HepG2 (cell line): ENCODE measurements around the gene CHKB. TPM values are rescaled to one million over a fixed set of nuclear protein-coding genes. Genes with fewer than 3 reads are reported as not detected.

Experiments used
- CSRNP1 ChIP-seq: sonication (generic); formaldehyde crosslinking; IDR thresholded peaks from 2 replicates; pipeline ENCODE4 v1.8.1; 2023; ENCODE audit warnings: mild to moderate bottlenecking, missing genetic modification reagents
- FOXO4 ChIP-seq: sonication (generic); formaldehyde crosslinking; conservative IDR thresholded peaks from 2 replicates; pipeline ENCODE4 v1.8.1; 2023; ENCODE audit warnings: missing genetic modification reagents
- HOXA9 ChIP-seq: sonication (generic); formaldehyde crosslinking; IDR thresholded peaks from 2 replicates; pipeline ENCODE4 v1.8.1; 2022; ENCODE audit warnings: missing genetic modification reagents, mild to moderate bottlenecking, moderate library complexity, borderline replicate concordance
- ISL2 ChIP-seq: sonication (generic); formaldehyde crosslinking; IDR thresholded peaks from 2 replicates; pipeline ENCODE4 v1.5.0; 2020; ENCODE audit warnings: missing genetic modification reagents
- MTA3 ChIP-seq: sonication (generic); formaldehyde crosslinking; IDR thresholded peaks from 2 replicates; pipeline ENCODE4 v1.4.0; 2020; ENCODE audit warnings: missing genetic modification reagents
- NFE2 ChIP-seq: sonication (generic); formaldehyde crosslinking; IDR thresholded peaks from 2 replicates; pipeline ENCODE4 v1.4.0; 2020; ENCODE audit warnings: missing genetic modification reagents
- NKX3-1 ChIP-seq: sonication (generic); formaldehyde crosslinking; IDR thresholded peaks from 2 replicates; pipeline ENCODE4 v1.5.0; 2020; ENCODE audit warnings: missing genetic modification reagents
- SNAPC4 ChIP-seq: sonication (generic); formaldehyde crosslinking; IDR thresholded peaks from 2 replicates; pipeline ENCODE4 v1.4.0; 2020; ENCODE audit warnings: mild to moderate bottlenecking, missing genetic modification reagents
- SP2 ChIP-seq: sonication (generic); formaldehyde crosslinking; IDR thresholded peaks from 2 replicates; pipeline ENCODE4 v1.5.1; 2020; ENCODE audit warnings: mild to moderate bottlenecking, missing genetic modification reagents
- SP4 ChIP-seq: sonication (generic); formaldehyde crosslinking; IDR thresholded peaks from 2 replicates; pipeline ENCODE4 v1.8.1; 2023; ENCODE audit warnings: mild to moderate bottlenecking, missing genetic modification reagents
- SPEN ChIP-seq: sonication (generic); formaldehyde crosslinking; IDR thresholded peaks from 2 replicates; pipeline ENCODE4 v1.5.1; 2020; ENCODE audit warnings: low read depth, mild to moderate bottlenecking, missing genetic modification reagents
- TAF15 ChIP-seq: fragments of 200-400 bp; formaldehyde crosslinking; IDR thresholded peaks from one replicate; pipeline ENCODE4 v1.6.1; 2018; ENCODE audit warnings: mild to moderate bottlenecking, low read depth, low read length; ENCODE audit not compliant: poor library complexity, severe bottlenecking
- YEATS2 ChIP-seq: sonication (generic); formaldehyde crosslinking; IDR thresholded peaks from 2 replicates; pipeline ENCODE4 v1.4.0; 2020; ENCODE audit warnings: missing genetic modification reagents, borderline replicate concordance
- YEATS4 ChIP-seq: sonication (generic); formaldehyde crosslinking; IDR thresholded peaks from 2 replicates; pipeline ENCODE4 v1.4.0; 2020; ENCODE audit warnings: missing genetic modification reagents, borderline replicate concordance
- ZC3H4 ChIP-seq: sonication (generic); formaldehyde crosslinking; IDR thresholded peaks from 2 replicates; pipeline ENCODE4 v1.4.0; 2020; ENCODE audit warnings: missing genetic modification reagents, borderline replicate concordance
- ZNF564 ChIP-seq: sonication (generic); formaldehyde crosslinking; IDR thresholded peaks from 2 replicates; pipeline ENCODE4 v1.8.1; 2023; ENCODE audit warnings: mild to moderate bottlenecking, missing genetic modification reagents
- polyA plus RNA-seq, 8 experiments: library from polyadenylated mRNA; depleted of rRNA in 3 of 8; stranded (reverse) in 7 of 8; unstranded in 1 of 8; fragments of >200 nt; fragmentation: Illumina TruSeq in 4 of 8; extraction: Trizol in 4 of 8; gene quantifications; 2 replicates each; pipeline versions ENCODE4 v1.2.1 to v1.2.3, GENCODE V29; 2011 to 2016; ENCODE audit warnings: low read depth in 4 of 8, missing spikeins in 1 of 8, mixed read lengths in 1 of 8; ENCODE audit not compliant: insufficient read depth in 1 of 8
- total RNA-seq, 5 experiments: library from RNA; depleted of rRNA; stranded (reverse); fragments of >200 nt; fragmentation: Illumina TruSeq; extraction: Trizol; gene quantifications; 2 replicates each; pipeline ENCODE4 v1.2.3, GENCODE V29; 2016; ENCODE audit warnings: low read depth in 1 of 5
- TF ChIP-seq, protein P1 (sequence below): IDR thresholded peaks from 2 replicates; pipeline ENCODE4 v1.6.1; 2016; ENCODE audit warnings: mild to moderate bottlenecking, missing biosample characterization, missing genetic modification reagents
- TF ChIP-seq, protein P2 (sequence below): sonication (generic); formaldehyde crosslinking; IDR thresholded peaks from 2 replicates; pipeline ENCODE4 v1.4.0; 2020; ENCODE audit warnings: mild to moderate bottlenecking, missing genetic modification reagents
- TF ChIP-seq, protein P3 (sequence below): sonication (generic); formaldehyde crosslinking; IDR thresholded peaks from 2 replicates; pipeline ENCODE4 v1.5.0; 2020; ENCODE audit warnings: missing genetic modification reagents

Gene CHKB
- total and polyA plus RNA-seq, 2 of the 13 experiments (the other 11 are each of a cell fraction or from before 2014, with no cell fraction given): 24.5 to 42.7 TPM

DNA sequence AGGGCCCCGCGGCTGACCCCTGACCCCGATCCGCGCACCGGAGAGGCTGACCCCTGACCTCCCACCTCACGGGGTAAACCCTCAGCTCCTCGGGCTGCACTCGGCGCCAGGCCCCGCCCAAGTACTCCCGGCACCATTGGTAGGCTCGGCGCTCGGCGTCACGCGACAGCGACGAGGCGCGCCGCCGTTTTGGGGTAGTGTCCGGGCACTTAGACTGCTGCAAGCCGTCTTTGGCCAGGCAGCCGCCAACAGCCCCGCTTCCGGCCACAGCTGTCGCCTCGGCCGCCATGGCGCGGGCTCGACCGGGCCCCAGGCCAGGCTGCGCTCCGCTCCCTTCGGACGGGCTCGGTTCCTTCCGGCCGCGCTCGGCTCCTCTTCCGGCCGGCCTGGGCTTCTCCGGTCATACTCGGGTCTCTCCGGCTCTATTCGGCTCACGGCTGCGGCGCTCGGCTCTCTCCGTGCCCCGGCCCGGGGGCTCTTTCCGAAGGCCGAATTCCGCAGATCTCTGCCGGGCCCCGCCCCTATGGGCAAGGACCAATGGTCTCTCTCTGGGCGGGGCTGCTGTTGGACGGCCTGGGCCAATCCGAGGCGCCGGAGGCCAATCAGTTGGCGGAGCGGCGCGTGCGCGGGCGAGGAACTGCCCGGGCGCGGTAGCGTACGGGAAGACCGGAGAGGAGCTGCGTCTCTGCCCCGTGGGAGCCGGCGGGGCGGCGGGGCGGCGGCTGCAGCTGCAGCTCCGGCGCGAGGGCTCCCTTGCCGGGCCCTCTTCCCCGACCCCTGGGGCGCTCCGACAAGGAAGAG lies at the start of gene CHKB (continued):
- TF ChIP-seq YEATS2 (CRISPR knock-in tag) (peak; percentile 72; the same call in 1 of the 2 replicates), SP2 (peak; percentile 77), NFE2 (CRISPR knock-in tag) (no peak), ZC3H4 (CRISPR knock-in tag) (no peak), SNAPC4 (no peak), FOXO4 (CRISPR knock-in tag) (no peak), YEATS4 (CRISPR knock-in tag) (peak; percentile 91), MTA3 (CRISPR knock-in tag) (no peak), ZNF564 (CRISPR knock-in tag) (0 out of 2 replicates have a peak, but pooled peaks have one; percentile 27), CSRNP1 (CRISPR knock-in tag) (peak; percentile 51; the same call in 1 of the 2 replicates), HOXA9 (0 out of 2 replicates have a peak, but pooled peaks have one; percentile 60), TAF15 (no peak), ISL2 (CRISPR knock-in tag) (0 out of 2 replicates have a peak, but pooled peaks have one; percentile 15), NKX3-1 (CRISPR knock-in tag) (0 out of 2 replicates have a peak, but pooled peaks have one; percentile 9), SPEN (CRISPR knock-in tag) (peak; percentile 12), SP4 (CRISPR knock-in tag) (peak; percentile 84)
- TF ChIP-seq, protein P1, sequence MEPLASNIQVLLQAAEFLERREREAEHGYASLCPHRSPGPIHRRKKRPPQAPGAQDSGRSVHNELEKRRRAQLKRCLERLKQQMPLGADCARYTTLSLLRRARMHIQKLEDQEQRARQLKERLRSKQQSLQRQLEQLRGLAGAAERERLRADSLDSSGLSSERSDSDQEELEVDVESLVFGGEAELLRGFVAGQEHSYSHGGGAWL (CRISPR knock-in tag): peak; percentile 37; the same call in 1 of the 2 replicates
- TF ChIP-seq, protein P2, sequence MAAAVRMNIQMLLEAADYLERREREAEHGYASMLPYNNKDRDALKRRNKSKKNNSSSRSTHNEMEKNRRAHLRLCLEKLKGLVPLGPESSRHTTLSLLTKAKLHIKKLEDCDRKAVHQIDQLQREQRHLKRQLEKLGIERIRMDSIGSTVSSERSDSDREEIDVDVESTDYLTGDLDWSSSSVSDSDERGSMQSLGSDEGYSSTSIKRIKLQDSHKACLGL (CRISPR knock-in tag): peak; percentile 52; the same call in 1 of the 2 replicates
- TF ChIP-seq, protein P3, sequence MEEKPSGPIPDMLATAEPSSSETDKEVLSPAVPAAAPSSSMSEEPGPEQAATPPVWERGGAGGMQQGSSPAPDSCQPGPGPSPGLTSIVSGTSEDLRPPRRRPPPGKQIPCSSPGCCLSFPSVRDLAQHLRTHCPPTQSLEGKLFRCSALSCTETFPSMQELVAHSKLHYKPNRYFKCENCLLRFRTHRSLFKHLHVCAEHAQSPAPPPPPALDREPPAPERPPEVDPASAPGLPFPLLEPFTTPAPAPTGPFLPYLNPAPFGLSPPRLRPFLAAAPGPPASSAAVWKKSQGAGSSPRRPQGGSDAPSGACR: 0 out of 2 replicates have a peak, but pooled peaks have one; percentile 43
